Mesangial cell (primary cell): ENCODE results near the gene IFT122. TPM values are rescaled to one million over a fixed set of nuclear protein-coding genes. Genes with fewer than 3 reads are reported as not detected.

Experiments
- total RNA-seq: library from RNA; depleted of rRNA; stranded (reverse); fragments of >200 nt; gene quantifications from 2 replicates; pipeline ENCODE4 v1.2.3, GENCODE V29; 2015

Gene IFT122, protein sequence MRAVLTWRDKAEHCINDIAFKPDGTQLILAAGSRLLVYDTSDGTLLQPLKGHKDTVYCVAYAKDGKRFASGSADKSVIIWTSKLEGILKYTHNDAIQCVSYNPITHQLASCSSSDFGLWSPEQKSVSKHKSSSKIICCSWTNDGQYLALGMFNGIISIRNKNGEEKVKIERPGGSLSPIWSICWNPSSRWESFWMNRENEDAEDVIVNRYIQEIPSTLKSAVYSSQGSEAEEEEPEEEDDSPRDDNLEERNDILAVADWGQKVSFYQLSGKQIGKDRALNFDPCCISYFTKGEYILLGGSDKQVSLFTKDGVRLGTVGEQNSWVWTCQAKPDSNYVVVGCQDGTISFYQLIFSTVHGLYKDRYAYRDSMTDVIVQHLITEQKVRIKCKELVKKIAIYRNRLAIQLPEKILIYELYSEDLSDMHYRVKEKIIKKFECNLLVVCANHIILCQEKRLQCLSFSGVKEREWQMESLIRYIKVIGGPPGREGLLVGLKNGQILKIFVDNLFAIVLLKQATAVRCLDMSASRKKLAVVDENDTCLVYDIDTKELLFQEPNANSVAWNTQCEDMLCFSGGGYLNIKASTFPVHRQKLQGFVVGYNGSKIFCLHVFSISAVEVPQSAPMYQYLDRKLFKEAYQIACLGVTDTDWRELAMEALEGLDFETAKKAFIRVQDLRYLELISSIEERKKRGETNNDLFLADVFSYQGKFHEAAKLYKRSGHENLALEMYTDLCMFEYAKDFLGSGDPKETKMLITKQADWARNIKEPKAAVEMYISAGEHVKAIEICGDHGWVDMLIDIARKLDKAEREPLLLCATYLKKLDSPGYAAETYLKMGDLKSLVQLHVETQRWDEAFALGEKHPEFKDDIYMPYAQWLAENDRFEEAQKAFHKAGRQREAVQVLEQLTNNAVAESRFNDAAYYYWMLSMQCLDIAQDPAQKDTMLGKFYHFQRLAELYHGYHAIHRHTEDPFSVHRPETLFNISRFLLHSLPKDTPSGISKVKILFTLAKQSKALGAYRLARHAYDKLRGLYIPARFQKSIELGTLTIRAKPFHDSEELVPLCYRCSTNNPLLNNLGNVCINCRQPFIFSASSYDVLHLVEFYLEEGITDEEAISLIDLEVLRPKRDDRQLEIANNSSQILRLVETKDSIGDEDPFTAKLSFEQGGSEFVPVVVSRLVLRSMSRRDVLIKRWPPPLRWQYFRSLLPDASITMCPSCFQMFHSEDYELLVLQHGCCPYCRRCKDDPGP
- total RNA-seq = 14.0 and 15.2 TPM in 2 replicates

DNA sequence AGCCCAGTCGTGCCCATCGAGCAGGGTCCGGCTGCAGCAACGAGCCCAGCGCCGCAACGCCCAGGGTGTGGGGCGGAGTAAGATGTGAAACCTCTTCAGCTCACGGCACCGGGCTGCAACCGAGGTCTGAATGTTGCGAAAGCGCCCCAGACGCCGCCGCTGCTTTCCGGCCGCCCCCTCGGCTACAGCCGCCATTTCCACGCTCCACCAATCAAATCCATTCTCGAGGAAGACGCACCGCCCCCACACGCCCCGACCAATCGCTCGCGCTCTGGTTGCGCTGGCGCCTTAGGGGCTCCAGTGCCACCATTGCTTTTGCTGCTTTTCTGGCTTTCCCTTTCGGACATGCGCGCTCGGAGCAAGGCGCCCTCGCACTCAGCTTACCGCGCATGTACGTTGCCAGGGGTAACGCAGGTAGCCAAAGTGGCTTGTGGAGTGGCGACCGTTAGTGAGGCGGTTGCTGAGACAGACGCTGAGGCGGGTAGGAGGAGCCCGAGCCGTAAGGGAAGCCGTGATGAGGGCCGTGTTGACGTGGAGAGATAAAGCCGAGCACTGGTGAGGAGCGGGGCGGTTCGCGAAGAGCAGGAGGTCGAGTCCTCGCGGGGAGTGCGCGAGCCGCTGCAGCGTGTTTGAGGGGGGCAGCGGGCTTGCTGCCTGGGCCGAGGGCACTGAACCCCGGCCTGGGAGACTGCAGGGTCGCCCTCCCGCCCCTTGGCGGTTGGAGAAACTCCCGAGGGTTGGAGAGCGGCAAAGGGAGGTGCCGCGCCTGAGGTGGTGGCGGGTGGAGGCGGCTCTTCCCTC is at the start of gene IFT122, which contains the start of gene MBD4:
Gene IFT122, plus strand, starts transcription at position 408 of the 801 bp plus-strand sequence. Its CDS starts 107 bp downstream, at position 515.
Gene MBD4, minus strand, starts transcription at position 132 of the 801 bp plus-strand sequence. Its CDS starts 115 bp downstream, at position 17.

DNA sequence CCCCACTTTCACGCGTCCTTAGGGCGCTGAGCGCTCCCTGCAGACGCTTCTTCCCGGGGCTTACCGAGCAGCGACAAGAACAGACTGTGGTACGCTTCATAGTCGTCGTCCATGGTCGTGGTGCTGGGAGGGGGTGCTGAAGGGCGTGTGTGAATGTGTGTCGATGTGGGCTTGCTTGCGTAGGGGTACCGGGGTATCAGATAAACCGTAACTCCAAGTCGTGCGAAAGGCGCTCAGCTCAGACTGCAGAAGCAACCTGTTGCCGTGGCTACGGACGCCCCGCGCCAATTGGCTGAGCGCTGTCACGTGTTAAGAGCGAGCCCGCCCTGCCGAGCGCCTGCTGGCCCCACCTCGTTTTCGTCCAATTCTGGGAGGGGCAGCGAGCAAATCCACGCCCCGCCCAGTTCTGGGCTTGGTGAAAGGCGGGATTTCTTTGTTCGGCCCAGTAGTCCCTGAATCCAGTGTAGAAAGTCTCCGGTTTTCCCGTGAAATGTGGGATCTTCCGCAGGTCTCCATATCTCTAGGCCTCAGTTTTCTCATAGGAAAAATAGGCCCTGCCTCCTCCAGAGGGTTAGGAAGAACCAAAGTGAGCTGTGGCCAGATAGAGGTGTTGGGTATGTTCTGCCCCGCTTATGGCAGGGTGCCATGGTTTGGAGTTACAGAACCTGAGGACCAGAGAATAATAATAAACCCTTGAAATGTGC is 11.5 kb upstream of the IFT122 start, which contains the start of gene EFCAB12:
Gene EFCAB12, minus strand, starts transcription at position 261 of the 704 bp plus-strand sequence. Its CDS starts 148 bp downstream, at position 113.

DNA sequence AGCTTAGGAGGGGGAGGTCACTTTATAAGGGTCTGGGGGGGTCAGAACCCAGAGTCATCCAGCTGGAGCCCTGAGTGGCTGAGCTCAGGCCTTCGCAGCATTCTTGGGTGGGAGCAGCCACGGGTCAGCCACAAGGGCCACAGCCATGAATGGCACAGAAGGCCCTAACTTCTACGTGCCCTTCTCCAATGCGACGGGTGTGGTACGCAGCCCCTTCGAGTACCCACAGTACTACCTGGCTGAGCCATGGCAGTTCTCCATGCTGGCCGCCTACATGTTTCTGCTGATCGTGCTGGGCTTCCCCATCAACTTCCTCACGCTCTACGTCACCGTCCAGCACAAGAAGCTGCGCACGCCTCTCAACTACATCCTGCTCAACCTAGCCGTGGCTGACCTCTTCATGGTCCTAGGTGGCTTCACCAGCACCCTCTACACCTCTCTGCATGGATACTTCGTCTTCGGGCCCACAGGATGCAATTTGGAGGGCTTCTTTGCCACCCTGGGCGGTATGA is 88.6 kb downstream of the IFT122 start, which contains the start of gene RHO:
Gene RHO, plus strand, starts transcription at position 51 of the 512 bp plus-strand sequence. Its CDS starts 95 bp downstream, at position 146.

DNA sequence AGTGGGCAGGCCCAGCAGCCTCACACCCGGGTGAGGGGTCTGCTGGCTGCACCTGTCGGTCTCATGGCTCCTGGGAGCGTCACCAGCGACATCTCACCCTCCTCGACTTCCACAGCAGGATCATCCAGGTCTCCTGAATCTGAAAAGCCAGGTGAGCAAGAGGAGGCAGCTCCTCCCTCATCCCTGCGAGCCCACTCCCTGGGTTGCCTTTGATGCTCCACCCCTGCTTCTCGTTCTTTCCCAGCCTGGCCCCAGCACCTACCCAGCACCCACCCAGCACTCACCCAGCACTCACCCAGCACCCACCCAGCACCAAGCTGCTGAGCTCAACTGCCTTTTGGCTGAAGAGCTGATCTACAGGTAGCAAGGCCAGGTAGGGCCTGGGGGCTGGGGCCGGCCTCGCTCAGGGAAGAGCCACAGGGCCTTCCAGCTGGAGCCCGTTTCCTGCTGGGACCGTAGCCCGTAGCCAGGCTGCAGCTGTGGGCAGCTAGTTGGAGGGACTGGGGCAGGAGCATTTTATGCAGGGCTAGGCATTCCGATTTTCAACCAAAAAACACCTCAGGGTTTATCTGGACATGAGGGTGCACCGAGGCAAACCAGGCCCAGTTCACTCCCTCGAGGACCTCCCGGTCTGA is 103.2 kb downstream of the IFT122 start, which contains the start of gene H1-8:
Gene H1-8, plus strand, starts transcription at position 20 of the 635 bp plus-strand sequence. Its CDS starts 44 bp downstream, at position 64.

Other genes with a start within 250 kb of the IFT122 start
- 142 and 172 TPM in 2 replicates for gene COPG1, start 190.6 kb upstream of the IFT122 start, total RNA-seq
- gene HMCES, start 161.4 kb upstream of the IFT122 start, total RNA-seq = 24.3 and 31.6 TPM in 2 replicates
- gene EFCAB12, start 11.6 kb upstream of the IFT122 start, total RNA-seq = under 0.01 TPM in 1 of 2 replicates, not detected in the other
- gene MBD4, start 276 bp upstream of the IFT122 start, total RNA-seq = 7.5 and 10.9 TPM in 2 replicates
- gene RHO, start 88.4 kb downstream of the IFT122 start, total RNA-seq = not detected in 2 replicates
- gene H1-8, start 103.0 kb downstream of the IFT122 start, total RNA-seq = not detected in 2 replicates
- gene PLXND1, start 166.5 kb downstream of the IFT122 start, total RNA-seq = 125 and 347 TPM in 2 replicates